Ishikawa (cell line): Measurements from ENCODE around the gene FKBP2.

Source experiments
- CREB1 ChIP-seq: IDR thresholded peaks from 2 replicates; pipeline ENCODE4 v1.6.1; 2012; ENCODE audit warnings: low read depth
- EGR1 ChIP-seq: IDR thresholded peaks from 2 replicates; pipeline ENCODE4 v1.6.1; 2012
- EP300 ChIP-seq: IDR thresholded peaks from 2 replicates; pipeline ENCODE4 v1.6.1; 2012; ENCODE audit warnings: borderline replicate concordance
- NFIC ChIP-seq: IDR thresholded peaks from 2 replicates; pipeline ENCODE4 v1.6.1; 2012
- RAD21 ChIP-seq: IDR thresholded peaks from 2 replicates; pipeline ENCODE4 v1.6.1; 2012; ENCODE audit warnings: low read depth
- TAF1 ChIP-seq: IDR thresholded peaks from 2 replicates; pipeline ENCODE4 v1.6.1; 2012; ENCODE audit warnings: low read depth, mild to moderate bottlenecking
- TCF12 ChIP-seq: IDR thresholded peaks from 2 replicates; pipeline ENCODE4 v1.6.1; 2012; ENCODE audit warnings: low read depth
- TF ChIP-seq, protein P1 (sequence below): IDR thresholded peaks from 2 replicates; pipeline ENCODE4 v1.6.1; 2012
- TF ChIP-seq, protein P2 (sequence below): IDR thresholded peaks from 2 replicates; pipeline ENCODE4 v1.6.1; 2012

DNA sequence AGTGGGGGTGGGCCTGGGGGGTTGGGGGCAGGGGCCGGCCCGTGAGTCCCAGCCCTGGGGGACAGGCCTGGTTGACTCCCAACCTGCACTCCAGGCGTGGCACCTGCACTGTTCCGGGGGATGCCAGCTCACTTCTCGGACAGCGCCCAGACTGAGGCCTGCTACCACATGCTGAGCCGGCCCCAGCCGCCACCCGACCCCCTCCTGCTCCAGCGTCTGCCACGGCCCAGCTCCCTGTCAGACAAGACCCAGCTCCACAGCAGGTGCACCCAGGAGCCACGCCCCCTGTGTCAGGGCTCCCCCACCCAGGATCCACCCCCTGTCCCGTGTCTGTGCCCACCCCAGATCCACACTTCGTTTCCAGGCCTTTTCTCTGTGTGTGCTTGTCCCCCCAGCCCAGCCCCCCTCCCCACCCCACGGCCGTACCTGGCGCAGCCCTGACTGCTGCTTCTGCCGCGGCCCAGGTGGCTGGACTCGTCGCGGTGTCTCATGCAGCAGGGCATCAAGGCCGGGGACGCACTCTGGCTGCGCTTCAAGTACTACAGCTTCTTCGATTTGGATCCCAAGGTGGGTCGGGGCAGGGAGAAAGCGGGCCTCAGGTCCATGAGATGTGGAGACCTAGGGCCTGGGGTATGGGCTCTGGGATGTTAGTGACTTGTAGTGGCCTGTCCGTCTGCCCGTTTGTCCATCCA, 29.6 kb upstream of the FKBP2 start:
- TF ChIP-seq TAF1 (no peak), EP300 (no peak), NFIC (no peak), RAD21 (no peak), TCF12 (no peak), EGR1 (no peak), CREB1 (no peak)
- TF ChIP-seq, protein P1, sequence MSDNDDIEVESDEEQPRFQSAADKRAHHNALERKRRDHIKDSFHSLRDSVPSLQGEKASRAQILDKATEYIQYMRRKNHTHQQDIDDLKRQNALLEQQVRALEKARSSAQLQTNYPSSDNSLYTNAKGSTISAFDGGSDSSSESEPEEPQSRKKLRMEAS, result no peak
- TF ChIP-seq, protein P2, sequence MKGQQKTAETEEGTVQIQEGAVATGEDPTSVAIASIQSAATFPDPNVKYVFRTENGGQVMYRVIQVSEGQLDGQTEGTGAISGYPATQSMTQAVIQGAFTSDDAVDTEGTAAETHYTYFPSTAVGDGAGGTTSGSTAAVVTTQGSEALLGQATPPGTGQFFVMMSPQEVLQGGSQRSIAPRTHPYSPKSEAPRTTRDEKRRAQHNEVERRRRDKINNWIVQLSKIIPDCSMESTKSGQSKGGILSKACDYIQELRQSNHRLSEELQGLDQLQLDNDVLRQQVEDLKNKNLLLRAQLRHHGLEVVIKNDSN, result no peak
